ENCODE results near the gene FOXI1.

FOXI1 gene

GRCh38 chr5:170145462-170145861, 39.8 kb downstream of the FOXI1 start:
- DNase-seq (ENCODE audit: low spot score), result no peak
- no peak for TF ChIP-seq CTCF (IDR thresholded peaks at IDR 0.05; ENCODE audit: extremely low read depth, insufficient read depth, missing control alignments)
- in situ Hi-C loops (cut with MboI; ENCODE audit: low pct_unique_long_range_greater_than_20kb, low sequenced_read_pairs, unreplicated experiment), result no loop called here

- no peak for DNase-seq (ENCODE audit: low spot score)
- no peak for TF ChIP-seq CTCF (IDR thresholded peaks at IDR 0.05; ENCODE audit: extremely low read depth, insufficient read depth, missing control alignments)
- in situ Hi-C loops (cut with MboI; ENCODE audit: low pct_unique_long_range_greater_than_20kb, low sequenced_read_pairs, unreplicated experiment), result no loop called here
Observed at GRCh38 chr5:170147051-170147752, 41.5 kb downstream of the FOXI1 start.

- no peak for DNase-seq (ENCODE audit: low spot score)
- TF ChIP-seq CTCF (IDR thresholded peaks at IDR 0.05; ENCODE audit: extremely low read depth, insufficient read depth, missing control alignments), result no peak
- in situ Hi-C loops (cut with MboI; ENCODE audit: low pct_unique_long_range_greater_than_20kb, low sequenced_read_pairs, unreplicated experiment), result no loop called here
Observed at GRCh38 chr5:170147753-170148264, 42.1 kb downstream of the FOXI1 start.

GRCh38 chr5:170148430-170149205, 42.9 kb downstream of the FOXI1 start:
- DNase-seq (ENCODE audit: low spot score), result no peak
- no peak for TF ChIP-seq CTCF (IDR thresholded peaks at IDR 0.05; ENCODE audit: extremely low read depth, insufficient read depth, missing control alignments)
- in situ Hi-C loops (cut with MboI; ENCODE audit: low pct_unique_long_range_greater_than_20kb, low sequenced_read_pairs, unreplicated experiment), result no loop called here

GRCh38 chr5:170149206-170149515, 43.5 kb downstream of the FOXI1 start:
- no peak for TF ChIP-seq CTCF (IDR thresholded peaks at IDR 0.05; ENCODE audit: extremely low read depth, insufficient read depth, missing control alignments)
- DNase-seq (ENCODE audit: low spot score), result no peak
- in situ Hi-C loops (cut with MboI; ENCODE audit: low pct_unique_long_range_greater_than_20kb, low sequenced_read_pairs, unreplicated experiment), result no loop called here

GRCh38 chr5:170150713-170151096, 45.0 kb downstream of the FOXI1 start:
- TF ChIP-seq CTCF (IDR thresholded peaks at IDR 0.05; ENCODE audit: extremely low read depth, insufficient read depth, missing control alignments), result no peak
- in situ Hi-C loops (cut with MboI; ENCODE audit: low pct_unique_long_range_greater_than_20kb, low sequenced_read_pairs, unreplicated experiment), result no loop called here
- no peak for DNase-seq (ENCODE audit: low spot score)

Data from GM13977 (cell line).